Measurements from ENCODE around the gene FAM216B. TPM values are rescaled to one million over a fixed set of nuclear protein-coding genes. Genes with fewer than 3 reads are reported as not detected.
A peak's percentile ranks its signal among the peaks of the same experiment; 100 is the strongest.

Gene FAM216B
- total and polyA plus RNA-seq, 2 experiments from 2014 or later = not detected

- Histone ChIP-seq H3K36me3 (no peaks in the 10 kb centered on the region), H3K4me3 (no peak overlapping the region), H3K27me3 (no peaks in the 10 kb centered on the region), H3K9me3 (ENCODE audit: low read depth) (no peaks in the 10 kb centered on the region), H3K27ac (no peak overlapping the region), H3K4me1 (ENCODE audit: low read depth) (no peaks in the 10 kb centered on the region)
- TF ChIP-seq CTCF (IDR thresholded peaks at IDR 0.05; ENCODE audit: low read depth, low read length) = no peak
- DNase-seq (ENCODE audit: low read depth in 1 of 2, low spot score in 1 of 2) = peak in 1 of 2 donors; percentile 17
Measured at GRCh38 chr13:42745655-42746054, 35.7 kb upstream of the FAM216B start.

DNA sequence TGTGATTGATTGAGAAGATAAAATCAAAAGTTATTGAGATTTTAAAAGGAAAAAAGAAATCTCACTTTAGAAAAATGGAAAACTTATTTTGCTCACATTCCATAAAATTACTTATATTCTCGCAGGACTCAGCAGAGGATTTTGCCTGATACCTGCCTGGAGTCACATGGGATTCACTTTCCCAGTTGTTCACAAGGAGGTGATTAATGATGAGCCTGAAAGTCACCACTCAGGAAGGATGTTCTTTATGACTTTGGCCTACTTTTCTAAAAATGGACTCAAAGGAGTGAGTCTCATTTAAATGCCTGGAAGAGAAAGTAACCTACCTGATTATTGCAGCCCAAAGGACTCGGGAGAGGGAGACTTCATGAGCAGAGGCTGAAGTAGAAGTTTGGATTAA lies 34.5 kb upstream of the FAM216B start:
- no peak for TF ChIP-seq CTCF (IDR thresholded peaks at IDR 0.05; ENCODE audit: low read depth, low read length)
- Histone ChIP-seq H3K4me1 (ENCODE audit: low read depth) (no peaks in the 10 kb centered on the region), H3K27me3 (no peaks in the 10 kb centered on the region), H3K27ac (no peak overlapping the region), H3K36me3 (no peaks in the 10 kb centered on the region), H3K9me3 (ENCODE audit: low read depth) (no peaks in the 10 kb centered on the region), H3K4me3 (no peak overlapping the region)
- no peak for DNase-seq (ENCODE audit: low read depth in 1 of 2, low spot score in 1 of 2)

GRCh38 chr13:42747399-42747873 lies 33.9 kb upstream of the FAM216B start:
- Histone ChIP-seq H3K36me3 (no peaks in the 10 kb centered on the region), H3K4me3 (no peak overlapping the region), H3K27ac (no peak overlapping the region), H3K27me3 (no peaks in the 10 kb centered on the region), H3K9me3 (ENCODE audit: low read depth) (no peaks in the 10 kb centered on the region), H3K4me1 (ENCODE audit: low read depth) (no peaks in the 10 kb centered on the region)
- TF ChIP-seq CTCF (IDR thresholded peaks at IDR 0.05; ENCODE audit: low read depth, low read length) = no peak
- DNase-seq (ENCODE audit: low read depth in 1 of 2, low spot score in 1 of 2) = peak in 1 of 2 donors; percentile 64

GRCh38 chr13:42750794-42751193 lies 30.6 kb upstream of the FAM216B start:
- DNase-seq (ENCODE audit: low read depth in 1 of 2, low spot score in 1 of 2) = no peak
- TF ChIP-seq CTCF (IDR thresholded peaks at IDR 0.05; ENCODE audit: low read depth, low read length) = no peak

DNA sequence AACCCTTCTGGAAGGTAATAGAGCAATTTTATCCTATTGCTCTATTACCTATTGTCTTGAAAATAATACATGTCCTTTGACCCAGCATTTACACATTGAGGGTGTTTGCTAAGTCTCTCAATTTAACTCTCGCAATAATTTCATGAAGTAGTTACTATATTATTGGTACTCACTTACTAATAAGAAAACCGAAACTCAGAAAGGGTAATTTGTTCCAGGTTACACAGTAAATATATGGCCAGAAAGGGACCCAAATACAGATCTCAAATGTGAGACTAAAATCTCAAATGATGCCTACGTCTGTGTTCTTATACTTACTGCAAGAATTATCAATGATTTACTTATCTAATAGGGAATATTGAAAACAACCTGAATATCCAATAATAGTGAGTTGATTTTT lies 29.7 kb upstream of the FAM216B start:
- TF ChIP-seq CTCF (IDR thresholded peaks at IDR 0.05; ENCODE audit: low read depth, low read length) = no peak
- no peaks in the 10 kb centered on the region for H3K9me3 ChIP-seq (ENCODE audit: low read depth)
- H3K36me3 ChIP-seq = no peaks in the 10 kb centered on the region
- no peaks in the 10 kb centered on the region for H3K27me3 ChIP-seq
- no peak overlapping the region for H3K27ac ChIP-seq
- H3K4me3 ChIP-seq = no peak overlapping the region
- no peak for DNase-seq (ENCODE audit: low read depth in 1 of 2, low spot score in 1 of 2)
- no peaks in the 10 kb centered on the region for H3K4me1 ChIP-seq (ENCODE audit: low read depth)

More at GRCh38 chr13:42750794-42751193, 30.6 kb upstream of the FAM216B start:
- Histone ChIP-seq H3K36me3 (no peaks in the 10 kb centered on the region), H3K27me3 (no peaks in the 10 kb centered on the region), H3K9me3 (ENCODE audit: low read depth) (no peaks in the 10 kb centered on the region), H3K27ac (no peak overlapping the region), H3K4me1 (ENCODE audit: low read depth) (no peaks in the 10 kb centered on the region), H3K4me3 (no peak overlapping the region)

- Histone ChIP-seq H3K4me3 (no peak overlapping the region), H3K36me3 (no peaks in the 10 kb centered on the region), H3K27me3 (no peaks in the 10 kb centered on the region), H3K9me3 (ENCODE audit: low read depth) (no peaks in the 10 kb centered on the region), H3K4me1 (ENCODE audit: low read depth) (no peaks in the 10 kb centered on the region), H3K27ac (no peak overlapping the region)
- TF ChIP-seq CTCF (IDR thresholded peaks at IDR 0.05; ENCODE audit: low read depth, low read length) = no peak
- DNase-seq (ENCODE audit: low read depth in 1 of 2, low spot score in 1 of 2) = no peak
Measured at GRCh38 chr13:42752731-42753130, 28.7 kb upstream of the FAM216B start.
